Keratinocyte (primary cell): ENCODE data around the gene RBM18. TPM values are rescaled to one million over a fixed set of nuclear protein-coding genes. Genes with fewer than 3 reads are reported as not detected.

Experiments
- DNase-seq: peaks from one replicate; pipeline ENCODE4 v3.0.0-alpha.2; 2011; ENCODE audit warnings: low read depth, missing footprints, low spot score
- FAIRE-seq: peaks from 2 replicates; lab custom pipeline; 2011; peaks lifted over from hg19 to GRCh38; lab: Jason Lieb, UNC
- H2AFZ ChIP-seq: 2 replicates; pipeline ENCODE4 v1.6.0; 2012; ENCODE audit warnings: low read length, control low read depth, inconsistent platforms; ENCODE audit not compliant: control insufficient read depth
- H3K27ac ChIP-seq: 2 replicates; pipeline ENCODE4 v1.5.1; 2011; ENCODE audit warnings: low read length; ENCODE audit not compliant: control insufficient read depth, insufficient read depth
- H3K27me3 ChIP-seq: 3 replicates; pipeline ENCODE4 v1.6.0; 2011; ENCODE audit warnings: low read length; ENCODE audit not compliant: control insufficient read depth, insufficient read depth; ENCODE audit errors: extremely low read depth
- H3K36me3 ChIP-seq, 2 experiments: 2 replicates in 1 of 2; 3 replicates in 1 of 2; pipeline ENCODE4 v1.5.1; 2011; ENCODE audit warnings: low read length in 2 of 2, mild to moderate bottlenecking in 1 of 2; ENCODE audit not compliant: control insufficient read depth in 2 of 2, insufficient read depth in 2 of 2; ENCODE audit errors: extremely low read depth in 1 of 2
- H3K4me1 ChIP-seq: 3 replicates; pipeline ENCODE4 v1.5.1; 2011; ENCODE audit warnings: low read length; ENCODE audit not compliant: control insufficient read depth, insufficient read depth; ENCODE audit errors: extremely low read depth
- H3K4me2 ChIP-seq: 3 replicates; pipeline ENCODE4 v1.6.0; 2011; ENCODE audit warnings: low read depth, low read length; ENCODE audit not compliant: control insufficient read depth, insufficient read depth; ENCODE audit errors: extremely low read depth
- H3K4me3 ChIP-seq, 3 experiments: fragments of 200-600 bp in 1 of 3; sonication (generic) in 1 of 3; 2 replicates in 2 of 3; 3 replicates in 1 of 3; pipeline ENCODE4 v1.5.1; 2011 to 2016; ENCODE audit warnings: low read length in 3 of 3, mild to moderate bottlenecking in 3 of 3, control low read depth in 2 of 3, inconsistent platforms in 1 of 3, low read depth in 1 of 3, mixed read lengths in 1 of 3, mixed run types in 1 of 3, moderate library complexity in 1 of 3; ENCODE audit not compliant: control insufficient read depth in 2 of 3, insufficient read depth in 2 of 3; ENCODE audit errors: extremely low read depth in 1 of 3
- H3K79me2 ChIP-seq: 2 replicates; pipeline ENCODE4 v1.6.0; 2012; ENCODE audit warnings: low read length; ENCODE audit not compliant: control insufficient read depth, insufficient read depth
- H3K9ac ChIP-seq: 3 replicates; pipeline ENCODE4 v1.6.0; 2011; ENCODE audit warnings: low read length; ENCODE audit not compliant: control insufficient read depth, insufficient read depth; ENCODE audit errors: extremely low read depth
- H3K9me1 ChIP-seq: 3 replicates; pipeline ENCODE4 v1.6.0; 2011; ENCODE audit warnings: low read length; ENCODE audit not compliant: control insufficient read depth, insufficient read depth; ENCODE audit errors: extremely low read depth
- H3K9me3 ChIP-seq: 2 replicates; pipeline ENCODE4 v1.5.1; 2012; ENCODE audit warnings: low read depth, low read length; ENCODE audit not compliant: control insufficient read depth
- H4K20me1 ChIP-seq: 3 replicates; pipeline ENCODE4 v1.6.0; 2011; ENCODE audit warnings: low read length; ENCODE audit not compliant: control insufficient read depth, insufficient read depth; ENCODE audit errors: extremely low read depth
- EZH2 ChIP-seq: IDR thresholded peaks from one replicate; pipeline ENCODE4 v1.6.1; 2012; ENCODE audit warnings: inconsistent platforms, mild to moderate bottlenecking, low read length, moderate library complexity
- dilution Hi-C: fragments of 300-500 bp; cut with MboI; formaldehyde crosslinking; loops from one replicate; pipeline ENCODE4 v1.7.0; 2020; ENCODE audit warnings: low sequenced_read_pairs; ENCODE audit not compliant: extremely low pct_ligation_motif_present
- polyA plus RNA-seq, 5 experiments: library from polyadenylated mRNA; depleted of rRNA in 3 of 5; stranded (reverse) in 3 of 5; stranded (forward) in 1 of 5; unstranded in 1 of 5; fragments of >200 nt; gene quantifications; 1 replicate in 1 of 5; 2 replicates in 3 of 5; 3 replicates in 1 of 5; pipeline versions ENCODE4 v1.2.1 to v1.2.3, GENCODE V29; 2011 to 2012; ENCODE audit warnings: missing spikeins in 2 of 5, low read depth in 1 of 5, low replicate concordance in 1 of 5
- TF ChIP-seq, protein P1 (sequence below), 3 experiments: IDR thresholded peaks in 1 of 3; conservative IDR thresholded peaks in 1 of 3; optimal IDR thresholded peaks in 1 of 3; 2 replicates in 2 of 3; 3 replicates in 1 of 3; pipeline versions ENCODE3 to v1.5.1; 2011; ENCODE audit warnings: low read length in 3 of 3, mild to moderate bottlenecking in 3 of 3, moderate library complexity in 2 of 3, control low read depth in 1 of 3, inconsistent platforms in 1 of 3; ENCODE audit not compliant: insufficient read depth in 2 of 3; ENCODE audit errors: extremely low read depth in 1 of 3

The RBM18 gene
- polyA plus RNA-seq, 1 donor (not counting 4 experiments of a cell fraction or from before 2014, with no cell fraction given), result 43.4 TPM

- no peak for TF ChIP-seq EZH2
- TF ChIP-seq, protein P1, sequence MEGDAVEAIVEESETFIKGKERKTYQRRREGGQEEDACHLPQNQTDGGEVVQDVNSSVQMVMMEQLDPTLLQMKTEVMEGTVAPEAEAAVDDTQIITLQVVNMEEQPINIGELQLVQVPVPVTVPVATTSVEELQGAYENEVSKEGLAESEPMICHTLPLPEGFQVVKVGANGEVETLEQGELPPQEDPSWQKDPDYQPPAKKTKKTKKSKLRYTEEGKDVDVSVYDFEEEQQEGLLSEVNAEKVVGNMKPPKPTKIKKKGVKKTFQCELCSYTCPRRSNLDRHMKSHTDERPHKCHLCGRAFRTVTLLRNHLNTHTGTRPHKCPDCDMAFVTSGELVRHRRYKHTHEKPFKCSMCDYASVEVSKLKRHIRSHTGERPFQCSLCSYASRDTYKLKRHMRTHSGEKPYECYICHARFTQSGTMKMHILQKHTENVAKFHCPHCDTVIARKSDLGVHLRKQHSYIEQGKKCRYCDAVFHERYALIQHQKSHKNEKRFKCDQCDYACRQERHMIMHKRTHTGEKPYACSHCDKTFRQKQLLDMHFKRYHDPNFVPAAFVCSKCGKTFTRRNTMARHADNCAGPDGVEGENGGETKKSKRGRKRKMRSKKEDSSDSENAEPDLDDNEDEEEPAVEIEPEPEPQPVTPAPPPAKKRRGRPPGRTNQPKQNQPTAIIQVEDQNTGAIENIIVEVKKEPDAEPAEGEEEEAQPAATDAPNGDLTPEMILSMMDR (optimal IDR thresholded peaks at IDR 0.05 in 1 of 3, IDR thresholded peaks at IDR 0.05 in 1 of 3, conservative IDR thresholded peaks at IDR 0.05 in 1 of 3; ENCODE audit: extremely low read depth in 1 of 3, insufficient read depth in 2 of 3, low read length in 3 of 3), result no peak
- no peaks in the 10 kb centered on the region for H3K9me3 ChIP-seq
- H2AFZ ChIP-seq, result no peak overlapping the region
- H4K20me1 ChIP-seq, result no peaks in the 10 kb centered on the region
- no peak overlapping the region for H3K4me2 ChIP-seq
- no peak for FAIRE-seq
- no peaks in the 10 kb centered on the region for H3K36me3 ChIP-seq
- H3K4me1 ChIP-seq, result no peaks in the 10 kb centered on the region
- no peaks in the 10 kb centered on the region for H3K9me1 ChIP-seq
- H3K27ac ChIP-seq, result no peak overlapping the region
- no peaks in the 10 kb centered on the region for H3K79me2 ChIP-seq
- no peak overlapping the region for H3K9ac ChIP-seq
- H3K27me3 ChIP-seq, result peaks cover 23% of the 10 kb centered on the region
- no peak for DNase-seq
- H3K4me3 ChIP-seq, result no peak overlapping the region
- dilution Hi-C loops, result no loop called here
Observed at GRCh38 chr9:122202111-122202510, 62.5 kb downstream of the RBM18 start.

GRCh38 chr9:122201641-122202040 is 63.0 kb downstream of the RBM18 start:
- DNase-seq, result no peak
- dilution Hi-C loops, result no loop called here
- FAIRE-seq, result no peak

More at GRCh38 chr9:122201641-122202040, 63.0 kb downstream of the RBM18 start:
- no peak overlapping the region for H2AFZ ChIP-seq
- no peak overlapping the region for H3K4me3 ChIP-seq
- peaks cover 22% of the 10 kb centered on the region for H3K27me3 ChIP-seq
- no peaks in the 10 kb centered on the region for H4K20me1 ChIP-seq
- no peaks in the 10 kb centered on the region for H3K9me3 ChIP-seq
- H3K4me1 ChIP-seq, result no peaks in the 10 kb centered on the region
- H3K27ac ChIP-seq, result no peak overlapping the region
- TF ChIP-seq, protein P1 (optimal IDR thresholded peaks at IDR 0.05 in 1 of 3, IDR thresholded peaks at IDR 0.05 in 1 of 3, conservative IDR thresholded peaks at IDR 0.05 in 1 of 3; ENCODE audit: extremely low read depth in 1 of 3, insufficient read depth in 2 of 3, low read length in 3 of 3), result no peak
- no peak for TF ChIP-seq EZH2
- no peak overlapping the region for H3K4me2 ChIP-seq
- no peaks in the 10 kb centered on the region for H3K79me2 ChIP-seq
- H3K36me3 ChIP-seq, result no peaks in the 10 kb centered on the region
- H3K9me1 ChIP-seq, result no peaks in the 10 kb centered on the region
- no peak overlapping the region for H3K9ac ChIP-seq
